PC-9 (cell line): ENCODE data around the gene CAPRIN1. TPM values are rescaled to one million over a fixed set of nuclear protein-coding genes. Genes with fewer than 3 reads are reported as not detected.

Experiments used
- BruUV-seq: library from RNA; stranded (reverse); fragments of 400-500 nt; replicated peaks from 2 replicates; lab custom pipeline; 2021; lab: Mats Ljungman, UMichigan
- CTCF ChIA-PET: fragments of 300-600 bp; sonication (Branson Sonifier 250); formaldehyde crosslinking; loops from one replicate; lab custom pipeline; 2022; ENCODE audit warnings: antibody characterized with exemption; lab: Charles Lee
- POLR2A ChIA-PET: fragments of 300-600 bp; sonication (Branson Sonifier 250); formaldehyde crosslinking; loops from one replicate; lab custom pipeline; 2022; ENCODE audit warnings: antibody characterized with exemption; ENCODE audit not compliant: unreplicated experiment; lab: Charles Lee
- DNase-seq, 2 experiments: peaks; one replicate each; pipeline versions ENCODE4 v3.0.0 to v3.0.0-alpha.2; 2015 to 2022; ENCODE audit warnings: mixed read lengths in 1 of 2
- H2AFZ ChIP-seq: fragments of 200-600 bp; sonication (generic); 2 replicates; pipeline ENCODE4 v1.8.1; 2017; ENCODE audit warnings: antibody characterized with exemption
- H3F3A ChIP-seq: fragments of 200-600 bp; sonication (generic); 2 replicates; pipeline ENCODE4 v1.8.1; 2017; ENCODE audit warnings: antibody characterized with exemption, mild to moderate bottlenecking, low read depth; ENCODE audit not compliant: insufficient read depth
- H3K27ac ChIP-seq: fragments of 200-600 bp; sonication (generic); 2 replicates; pipeline ENCODE4 v1.6.1; 2016; ENCODE audit warnings: mixed run types
- H3K27me3 ChIP-seq: fragments of 200-600 bp; sonication (generic); 2 replicates; pipeline ENCODE4 v1.6.1; 2016; ENCODE audit warnings: low read depth, mixed run types; ENCODE audit not compliant: insufficient read depth
- H3K36me3 ChIP-seq: fragments of 200-600 bp; sonication (generic); 2 replicates; pipeline ENCODE4 v1.6.1; 2016; ENCODE audit warnings: low read depth, mixed run types
- H3K4me1 ChIP-seq: fragments of 200-600 bp; sonication (generic); replicated peaks from 2 replicates; pipeline ENCODE4 v1.6.1; 2016; ENCODE audit warnings: mixed run types; ENCODE audit not compliant: insufficient read depth
- H3K4me2 ChIP-seq: fragments of 200-600 bp; sonication (generic); 2 replicates; pipeline ENCODE4 v1.6.1; 2017; ENCODE audit warnings: mixed run types
- H3K4me3 ChIP-seq: fragments of 200-600 bp; sonication (generic); 2 replicates; pipeline ENCODE4 v1.6.1; 2016; ENCODE audit warnings: mixed run types
- H3K79me2 ChIP-seq: fragments of 200-600 bp; sonication (generic); 2 replicates; pipeline ENCODE4 v1.6.1; 2017; ENCODE audit warnings: low read depth, mixed run types
- H3K9me2 ChIP-seq: fragments of 200-600 bp; sonication (generic); 2 replicates; pipeline ENCODE4 v1.8.1; 2017; ENCODE audit warnings: mild to moderate bottlenecking; ENCODE audit not compliant: insufficient read depth
- H3K9me3 ChIP-seq: fragments of 200-600 bp; sonication (generic); 2 replicates; pipeline ENCODE4 v1.8.1; 2016; ENCODE audit warnings: low read depth; ENCODE audit not compliant: insufficient read depth
- H4K20me1 ChIP-seq: fragments of 200-600 bp; sonication (generic); 2 replicates; pipeline ENCODE4 v1.8.1; 2017; ENCODE audit not compliant: insufficient read depth
- EZH2 ChIP-seq: fragments of 200-600 bp; sonication (generic); IDR thresholded peaks from 2 replicates; pipeline ENCODE4 v1.8.0; 2017; ENCODE audit warnings: antibody characterized with exemption, low read depth
- intact Hi-C: fragments of 100-400 bp; cut with micrococcal nuclease; formaldehyde crosslinking; loops from one replicate; pipeline ENCODE4 v1.10.0; 2022; ENCODE audit not compliant: unreplicated experiment
- total RNA-seq: library from RNA; stranded (reverse); gene quantifications from 2 replicates; pipeline ENCODE4 v1.2.3, GENCODE V29; 2021
- TF ChIP-seq, protein P1 (sequence below): fragments of 200-600 bp; sonication (generic); conservative IDR thresholded peaks from 2 replicates; pipeline ENCODE4 v1.6.1; 2017; ENCODE audit warnings: mixed run types, antibody characterized with exemption, mild to moderate bottlenecking, moderate library complexity

The CAPRIN1 gene
- total RNA-seq, 1 experiment from 2014 or later, result 289 TPM

DNA sequence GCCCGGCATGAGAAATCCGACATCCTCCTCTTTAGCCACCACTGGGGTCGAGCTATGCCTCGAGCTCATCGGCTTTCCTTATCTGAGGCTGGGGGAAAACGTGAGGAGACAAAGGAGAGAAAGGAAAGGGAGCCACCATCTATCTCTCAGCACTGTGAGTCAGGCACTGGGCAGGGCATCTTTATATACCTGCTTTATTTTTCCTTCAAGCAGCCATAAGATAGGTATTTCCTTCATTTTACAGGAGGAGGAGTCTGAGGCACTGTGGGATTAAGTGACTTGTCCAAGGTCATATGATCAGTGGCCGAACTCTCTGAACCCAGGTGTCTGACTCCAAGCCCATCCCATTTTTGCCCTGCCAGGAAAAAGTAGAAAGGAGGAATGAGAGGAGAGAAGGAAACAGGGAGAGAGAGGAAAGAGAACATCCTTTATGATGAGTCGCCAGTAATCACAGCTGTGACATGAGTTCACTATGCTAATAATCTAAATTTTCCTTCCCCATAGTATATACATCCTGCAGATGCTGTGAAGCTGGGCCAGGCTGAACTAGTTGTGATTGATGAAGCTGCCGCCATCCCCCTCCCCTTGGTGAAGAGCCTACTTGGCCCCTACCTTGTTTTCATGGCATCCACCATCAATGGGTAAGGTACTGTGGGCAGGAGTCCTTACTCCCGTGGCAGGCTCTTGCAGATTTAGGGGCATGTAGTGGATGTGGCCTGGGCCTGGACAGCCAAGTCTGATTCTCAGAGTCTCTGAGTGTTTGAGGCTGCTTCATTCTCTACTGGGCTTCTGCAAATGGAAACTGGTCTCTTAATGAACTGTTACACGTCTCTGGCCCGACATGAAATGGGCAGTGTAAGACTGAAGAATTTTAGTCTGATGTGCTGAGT, 75.7 kb downstream of the CAPRIN1 start:
- Histone ChIP-seq H3K4me2 (no peak overlapping the region), H3F3A (0 out of 2 replicates have a peak, but pooled peaks cover 5% of the 10 kb centered on the region), H2AFZ (no peak overlapping the region), H3K4me3 (no peak overlapping the region), H3K9me2 (no peaks in the 10 kb centered on the region), H3K79me2 (no peaks in the 10 kb centered on the region), H3K4me1 (no peaks in the 10 kb centered on the region), H4K20me1 (no peaks in the 10 kb centered on the region; the same call in 1 of the 2 replicates), H3K27me3 (no peaks in the 10 kb centered on the region), H3K36me3 (peaks cover 46% of the 10 kb centered on the region), H3K27ac (no peak overlapping the region), H3K9me3 (no peaks in the 10 kb centered on the region)
- CTCF ChIA-PET, result no interaction called here
- intact Hi-C loops, result no loop called here
- POLR2A ChIA-PET, result interaction anchor here (0.7 kb wide), 1 partner anchor 148 kb away, joined by 3 read pairs; no protein-coding TSS in a partner anchor
- DNase-seq, result no peak
- no TSS peak for BruUV-seq
- TF ChIP-seq EZH2, result no peak
- TF ChIP-seq, protein P1, sequence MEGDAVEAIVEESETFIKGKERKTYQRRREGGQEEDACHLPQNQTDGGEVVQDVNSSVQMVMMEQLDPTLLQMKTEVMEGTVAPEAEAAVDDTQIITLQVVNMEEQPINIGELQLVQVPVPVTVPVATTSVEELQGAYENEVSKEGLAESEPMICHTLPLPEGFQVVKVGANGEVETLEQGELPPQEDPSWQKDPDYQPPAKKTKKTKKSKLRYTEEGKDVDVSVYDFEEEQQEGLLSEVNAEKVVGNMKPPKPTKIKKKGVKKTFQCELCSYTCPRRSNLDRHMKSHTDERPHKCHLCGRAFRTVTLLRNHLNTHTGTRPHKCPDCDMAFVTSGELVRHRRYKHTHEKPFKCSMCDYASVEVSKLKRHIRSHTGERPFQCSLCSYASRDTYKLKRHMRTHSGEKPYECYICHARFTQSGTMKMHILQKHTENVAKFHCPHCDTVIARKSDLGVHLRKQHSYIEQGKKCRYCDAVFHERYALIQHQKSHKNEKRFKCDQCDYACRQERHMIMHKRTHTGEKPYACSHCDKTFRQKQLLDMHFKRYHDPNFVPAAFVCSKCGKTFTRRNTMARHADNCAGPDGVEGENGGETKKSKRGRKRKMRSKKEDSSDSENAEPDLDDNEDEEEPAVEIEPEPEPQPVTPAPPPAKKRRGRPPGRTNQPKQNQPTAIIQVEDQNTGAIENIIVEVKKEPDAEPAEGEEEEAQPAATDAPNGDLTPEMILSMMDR, result no peak

DNA sequence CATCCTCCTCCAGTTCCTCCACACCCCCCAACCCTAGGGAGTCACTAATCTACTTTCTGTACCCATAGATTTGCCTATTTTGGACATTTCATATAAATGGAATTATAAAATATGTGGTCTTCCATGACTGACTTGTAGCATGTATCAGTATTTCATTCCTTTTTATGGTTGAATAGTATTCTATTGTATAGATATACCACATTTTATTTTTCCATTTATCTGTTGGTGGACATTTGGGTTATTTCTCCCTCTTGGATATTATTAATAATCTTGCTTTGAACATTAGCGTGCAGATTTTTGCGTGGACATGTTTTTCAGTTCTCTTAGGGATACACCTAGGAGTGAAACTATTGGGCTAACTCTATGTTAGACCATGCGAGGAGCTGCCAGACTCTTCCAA, 77.3 kb downstream of the CAPRIN1 start:
- intact Hi-C loops, result no loop called here
- peaks cover 38% of the 10 kb centered on the region for H3K36me3 ChIP-seq
- BruUV-seq, result no TSS peak

DNA sequence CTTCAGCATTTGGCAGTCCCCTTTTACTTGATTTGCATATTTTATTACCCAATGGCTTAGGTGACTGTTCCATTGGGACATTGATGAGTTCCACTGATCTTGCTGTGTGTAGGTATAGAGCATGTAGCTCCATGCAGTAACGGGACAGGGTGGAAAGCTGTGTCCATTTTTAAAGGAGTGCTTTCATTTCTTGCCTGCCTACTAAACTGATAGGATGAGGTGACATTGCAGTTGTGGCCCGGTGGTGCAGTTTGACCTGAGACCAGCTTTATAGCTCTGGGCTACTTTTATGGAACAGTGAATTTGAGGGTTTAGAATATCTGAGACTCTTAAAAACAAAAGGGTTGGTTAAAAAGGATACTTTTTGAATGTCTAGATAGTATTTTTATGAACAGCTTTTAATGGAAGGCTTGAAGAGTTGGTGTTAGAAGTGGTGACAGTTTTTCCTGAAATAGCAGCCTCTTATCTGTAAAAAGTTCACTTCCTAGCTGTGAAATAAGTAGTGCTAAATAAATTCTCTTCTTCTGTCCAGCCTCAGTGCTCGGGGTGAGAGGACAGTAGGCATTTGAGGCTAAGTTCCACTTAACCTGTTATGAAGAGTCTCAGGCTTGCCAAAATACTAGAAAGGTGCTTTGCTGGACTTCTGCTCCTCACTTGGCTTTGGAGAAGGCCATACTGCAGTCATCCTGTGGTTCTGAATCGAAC, 80.9 kb downstream of the CAPRIN1 start:
- CTCF ChIA-PET, result no interaction called here
- Histone ChIP-seq H3K27ac (no peak overlapping the region), H3K27me3 (no peaks in the 10 kb centered on the region), H3K4me3 (no peak overlapping the region), H2AFZ (no peak overlapping the region), H3K9me2 (no peaks in the 10 kb centered on the region), H3K9me3 (no peaks in the 10 kb centered on the region), H3K4me1 (no peaks in the 10 kb centered on the region), H4K20me1 (no peaks in the 10 kb centered on the region; the same call in 1 of the 2 replicates), H3F3A (0 out of 2 replicates have a peak, but pooled peaks cover 5% of the 10 kb centered on the region), H3K36me3 (peaks cover 25% of the 10 kb centered on the region), H3K79me2 (no peaks in the 10 kb centered on the region), H3K4me2 (no peak overlapping the region)
- intact Hi-C loops, result no loop called here
- POLR2A ChIA-PET, result no interaction called here
- no peak for DNase-seq
- TF ChIP-seq EZH2, result no peak
- TF ChIP-seq, protein P1, result no peak
- no TSS peak for BruUV-seq

More for the DNA sequence above, 77.3 kb downstream of the CAPRIN1 start:
- no peak overlapping the region for H3K4me3 ChIP-seq
- no peaks in the 10 kb centered on the region for H3K27me3 ChIP-seq
- no peak overlapping the region for H3K27ac ChIP-seq
- TF ChIP-seq, protein P1, result no peak
- H3K9me2 ChIP-seq, result no peaks in the 10 kb centered on the region
- ChIA-PET POLR2A (interaction anchor here (0.6 kb wide), 1 partner anchor 938 kb away, joined by 5 read pairs; no protein-coding TSS in a partner anchor), CTCF (no interaction called here)
- no peak overlapping the region for H2AFZ ChIP-seq
- H3K4me2 ChIP-seq, result no peak overlapping the region
- H3K79me2 ChIP-seq, result no peaks in the 10 kb centered on the region
- 0 out of 2 replicates have a peak, but pooled peaks cover 5% of the 10 kb centered on the region for H3F3A ChIP-seq
- no peak for DNase-seq
- H3K4me1 ChIP-seq, result no peaks in the 10 kb centered on the region
- no peaks in the 10 kb centered on the region for H3K9me3 ChIP-seq
- H4K20me1 ChIP-seq, result no peaks in the 10 kb centered on the region; the same call in 1 of the 2 replicates
